OCI-LY3 (cell line): ENCODE results near the gene CLDN9.
A peak's percentile ranks its signal among the peaks of the same experiment; 100 is the strongest.

Experiments
- H2AFZ ChIP-seq: fragments of 200-600, 300-600 bp; shearing (Covaris generic); 2 replicates; pipeline ENCODE4 v1.6.0; 2014; ENCODE audit warnings: antibody characterized with exemption, low read depth, low read length
- H3K27ac ChIP-seq: fragments of 200-600, 300-600 bp; sonication (generic); 2 replicates; pipeline ENCODE4 v1.5.1; 2014; ENCODE audit warnings: mild to moderate bottlenecking, low read length, moderate library complexity, mixed read lengths
- H3K27me3 ChIP-seq: fragments of 200-600, 300-600 bp; sonication (generic); 2 replicates; pipeline ENCODE4 v1.6.1; 2014; ENCODE audit warnings: low read depth, low read length, mixed read lengths
- H3K36me3 ChIP-seq: fragments of 200-600, 300-600 bp; sonication (generic); replicated peaks from 2 replicates; pipeline ENCODE3; 2014; ENCODE audit warnings: low read depth, low read length, mixed read lengths
- H3K4me1 ChIP-seq: fragments of 300-600, 200-600 bp; sonication (generic); 2 replicates; pipeline ENCODE4 v1.6.1; 2014; ENCODE audit warnings: low read length, mixed read lengths
- H3K4me2 ChIP-seq: fragments of 200-600, 300-600 bp; sonication (generic); 2 replicates; pipeline ENCODE4 v1.6.1; 2014; ENCODE audit warnings: low read length, mixed read lengths
- H3K4me3 ChIP-seq: fragments of 300-600, 200-600 bp; sonication (generic); 2 replicates; pipeline ENCODE4 v1.5.1; 2014; ENCODE audit warnings: antibody characterized with exemption, mild to moderate bottlenecking, low read length, moderate library complexity
- H3K79me2 ChIP-seq: fragments of 300-600, 200-600 bp; shearing (Covaris generic); 2 replicates; pipeline ENCODE4 v1.6.1; 2014; ENCODE audit warnings: mild to moderate bottlenecking, low read length, mixed read lengths
- H3K9ac ChIP-seq: fragments of 300-600, 200-600 bp; shearing (Covaris generic); 2 replicates; pipeline ENCODE4 v1.6.0; 2014; ENCODE audit warnings: mild to moderate bottlenecking, low read length, moderate library complexity
- H3K9me3 ChIP-seq: fragments of 200-600, 300-600 bp; shearing (Covaris generic); 2 replicates; pipeline ENCODE4 v1.6.1; 2014; ENCODE audit warnings: low read length, mixed read lengths; ENCODE audit not compliant: insufficient read depth
- H4K20me1 ChIP-seq: fragments of 200-600, 300-600 bp; sonication (generic); 2 replicates; pipeline ENCODE4 v1.6.1; 2016; ENCODE audit warnings: low read length, mixed read lengths; ENCODE audit not compliant: insufficient read depth
- EZH2phosphoT487 ChIP-seq: fragments of 200-600 bp; shearing (Covaris generic); IDR thresholded peaks from 2 replicates; pipeline ENCODE4 v1.6.1; 2018; ENCODE audit warnings: antibody characterized with exemption, mixed run types, low read depth
- TF ChIP-seq, protein P1 (sequence below): fragments of 200-600, 300-600 bp; sonication (generic); IDR thresholded peaks from 2 replicates; pipeline ENCODE4 v1.5.1; 2014; ENCODE audit warnings: antibody characterized with exemption, low read length, low read depth

Gene CLDN9, protein sequence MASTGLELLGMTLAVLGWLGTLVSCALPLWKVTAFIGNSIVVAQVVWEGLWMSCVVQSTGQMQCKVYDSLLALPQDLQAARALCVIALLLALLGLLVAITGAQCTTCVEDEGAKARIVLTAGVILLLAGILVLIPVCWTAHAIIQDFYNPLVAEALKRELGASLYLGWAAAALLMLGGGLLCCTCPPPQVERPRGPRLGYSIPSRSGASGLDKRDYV

DNA sequence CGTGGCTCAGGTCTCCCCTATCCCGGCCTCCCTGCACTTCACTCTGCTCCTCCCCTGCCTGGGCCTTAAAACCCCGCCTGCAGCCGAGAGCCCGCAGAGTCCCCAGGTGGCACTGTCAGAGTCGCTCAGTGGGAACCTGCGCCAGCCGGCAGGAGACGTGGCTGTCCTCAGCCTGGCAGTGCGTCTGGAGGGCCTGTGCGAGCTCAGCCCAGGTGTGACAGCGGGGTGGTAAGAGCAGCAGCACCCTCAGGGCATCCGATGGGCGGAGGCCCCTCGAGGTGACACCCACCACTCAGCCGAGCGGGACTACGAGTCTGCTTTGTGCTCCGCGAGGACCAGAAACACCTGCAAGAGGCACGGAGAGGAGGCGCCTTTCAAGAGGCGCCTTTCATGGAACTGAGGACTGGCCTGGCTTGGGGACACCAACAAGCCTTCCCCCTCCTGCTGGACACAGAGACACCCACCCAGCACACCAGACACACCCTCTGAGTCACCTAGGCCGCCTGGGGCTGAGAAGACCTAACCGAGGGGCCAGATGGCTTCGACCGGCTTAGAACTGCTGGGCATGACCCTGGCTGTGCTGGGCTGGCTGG lies at the start of gene CLDN9:
TSS of gene CLDN9 (plus strand) at position 96 of the 593 bp plus-strand sequence. CDS start at position 536, 440 bp downstream.
- no peak within 1 kb of the TSS for H3K27ac ChIP-seq
- H3K9me3 ChIP-seq, result no peaks in the 10 kb centered on the region
- H3K4me2 ChIP-seq, result no peak within 1 kb of the TSS
- no peaks in the 10 kb centered on the region for H3K79me2 ChIP-seq
- H4K20me1 ChIP-seq, result no peaks in the 10 kb centered on the region
- peaks cover 16% of the 10 kb centered on the region for H3K27me3 ChIP-seq
- no peak within 1 kb of the TSS for H2AFZ ChIP-seq
- no peaks in the 10 kb centered on the region for H3K4me1 ChIP-seq
- H3K4me3 ChIP-seq, result no peak within 1 kb of the TSS
- no peak within 1 kb of the TSS for H3K9ac ChIP-seq
- H3K36me3 ChIP-seq, result no peaks in the 10 kb centered on the region
- no peak for TF ChIP-seq EZH2phosphoT487
- TF ChIP-seq, protein P1, sequence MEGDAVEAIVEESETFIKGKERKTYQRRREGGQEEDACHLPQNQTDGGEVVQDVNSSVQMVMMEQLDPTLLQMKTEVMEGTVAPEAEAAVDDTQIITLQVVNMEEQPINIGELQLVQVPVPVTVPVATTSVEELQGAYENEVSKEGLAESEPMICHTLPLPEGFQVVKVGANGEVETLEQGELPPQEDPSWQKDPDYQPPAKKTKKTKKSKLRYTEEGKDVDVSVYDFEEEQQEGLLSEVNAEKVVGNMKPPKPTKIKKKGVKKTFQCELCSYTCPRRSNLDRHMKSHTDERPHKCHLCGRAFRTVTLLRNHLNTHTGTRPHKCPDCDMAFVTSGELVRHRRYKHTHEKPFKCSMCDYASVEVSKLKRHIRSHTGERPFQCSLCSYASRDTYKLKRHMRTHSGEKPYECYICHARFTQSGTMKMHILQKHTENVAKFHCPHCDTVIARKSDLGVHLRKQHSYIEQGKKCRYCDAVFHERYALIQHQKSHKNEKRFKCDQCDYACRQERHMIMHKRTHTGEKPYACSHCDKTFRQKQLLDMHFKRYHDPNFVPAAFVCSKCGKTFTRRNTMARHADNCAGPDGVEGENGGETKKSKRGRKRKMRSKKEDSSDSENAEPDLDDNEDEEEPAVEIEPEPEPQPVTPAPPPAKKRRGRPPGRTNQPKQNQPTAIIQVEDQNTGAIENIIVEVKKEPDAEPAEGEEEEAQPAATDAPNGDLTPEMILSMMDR, result no peak

DNA sequence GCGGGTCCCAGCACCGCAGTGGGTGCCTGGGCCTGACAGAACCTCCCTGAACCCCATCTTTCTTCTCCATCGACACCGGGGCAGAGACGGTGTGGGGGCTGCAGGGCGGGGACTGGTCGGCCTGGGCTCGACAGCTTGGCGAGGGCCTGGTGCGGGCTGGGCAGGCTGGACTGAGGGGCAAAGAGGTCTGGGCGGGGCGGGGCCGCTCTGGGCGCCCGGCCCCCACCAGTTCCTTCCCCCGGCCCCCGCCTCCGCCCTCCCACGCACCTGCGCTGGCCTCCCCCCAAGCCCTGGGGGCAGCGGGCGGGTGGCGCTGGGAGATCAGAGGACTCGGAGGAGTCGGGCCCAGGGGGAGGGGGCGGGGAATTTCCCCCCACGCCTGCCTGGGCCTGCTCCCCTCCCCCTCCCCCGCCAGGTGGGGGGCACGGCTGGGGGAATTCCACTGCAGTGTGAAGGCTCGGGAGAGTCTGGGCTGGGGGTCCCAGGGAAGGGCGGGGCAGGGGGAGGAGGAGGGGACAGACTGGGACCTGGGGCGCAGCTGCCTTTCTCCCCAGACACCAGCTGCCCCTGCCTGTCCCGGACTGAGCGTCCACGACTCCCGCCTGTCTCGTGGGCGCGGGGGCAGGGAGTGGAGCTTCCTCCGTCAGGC lies 49.5 kb upstream of the CLDN9 start:
- no peak overlapping the region for H2AFZ ChIP-seq
- H3K27me3 ChIP-seq, result no peaks in the 10 kb centered on the region
- peaks cover 25% of the 10 kb centered on the region for H3K79me2 ChIP-seq
- H3K4me2 ChIP-seq, result peak overlapping the region; percentile 97
- peaks cover 9% of the 10 kb centered on the region for H3K36me3 ChIP-seq
- peak overlapping the region; percentile 98 for H3K9ac ChIP-seq
- H3K4me3 ChIP-seq, result peak overlapping the region; percentile 91
- no peak for TF ChIP-seq EZH2phosphoT487
- TF ChIP-seq, protein P1, result no peak
- H3K27ac ChIP-seq, result peak overlapping the region; percentile 88
- H4K20me1 ChIP-seq, result peaks cover 10% of the 10 kb centered on the region
- H3K9me3 ChIP-seq, result no peaks in the 10 kb centered on the region
- H3K4me1 ChIP-seq, result peaks cover 50% of the 10 kb centered on the region

DNA sequence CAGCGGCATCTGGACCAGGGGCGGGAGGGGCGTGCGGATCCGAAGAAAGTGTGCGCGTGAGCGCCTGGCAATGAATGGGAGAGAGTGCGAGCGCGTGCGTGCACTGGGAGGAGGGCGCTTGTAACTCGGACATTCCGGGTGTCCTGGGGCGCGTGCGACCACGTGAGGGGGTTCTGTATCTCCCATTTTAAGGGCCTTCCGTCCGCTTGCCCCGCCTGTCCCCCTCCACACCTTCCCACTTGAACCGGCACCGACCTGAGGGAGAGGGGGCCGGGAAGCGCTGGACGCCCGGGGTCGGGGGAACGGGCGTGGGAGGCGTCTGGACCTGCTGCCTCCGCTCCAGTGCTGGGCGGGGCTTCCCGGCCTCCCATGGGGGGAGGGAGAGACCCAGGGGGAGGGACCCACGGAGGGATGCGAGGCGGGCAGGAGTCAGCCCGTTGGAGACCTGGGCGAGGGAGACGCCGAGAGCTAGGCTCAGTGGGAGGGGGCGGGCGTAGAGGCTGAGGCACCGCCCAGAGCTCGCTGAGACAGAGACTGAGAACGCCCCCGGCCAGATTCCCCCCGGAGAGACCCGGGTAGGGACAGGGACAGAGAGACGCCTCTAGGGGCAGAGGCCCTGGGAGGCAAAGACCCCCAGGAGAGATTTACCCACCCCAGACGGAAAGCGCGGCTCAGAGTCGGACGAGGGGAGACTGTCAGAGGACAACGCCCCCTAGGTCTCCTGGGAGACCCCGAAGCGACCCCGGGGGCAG lies 48.8 kb upstream of the CLDN9 start, which contains the start of gene KREMEN2:
TSS of gene KREMEN2 (plus strand) at position 553 of the 752 bp plus-strand sequence. CDS start 246 bp downstream, outside the sequence.
- Histone ChIP-seq H3K36me3 (peaks cover 9% of the 10 kb centered on the region), H3K4me1 (peaks cover 52% of the 10 kb centered on the region), H3K79me2 (peaks cover 25% of the 10 kb centered on the region), H3K4me3 (peak within 1 kb of the TSS; percentile 91), H4K20me1 (peaks cover 10% of the 10 kb centered on the region), H2AFZ (no peak within 1 kb of the TSS), H3K9ac (peak within 1 kb of the TSS; percentile 98), H3K27me3 (no peaks in the 10 kb centered on the region), H3K9me3 (no peaks in the 10 kb centered on the region), H3K4me2 (peak within 1 kb of the TSS; percentile 97), H3K27ac (peak within 1 kb of the TSS; percentile 88)
- TF ChIP-seq EZH2phosphoT487, result no peak
- TF ChIP-seq, protein P1, result peak; percentile 41
